ENCODE measurements around the gene LEMD2.

Gene LEMD2

GRCh38 chr6:33772082-33772830 is 16.7 kb downstream of the LEMD2 start:
- no peak for DNase-seq

- peak; percentile 24 for DNase-seq
Observed at GRCh38 chr6:33771146-33772081, 17.5 kb downstream of the LEMD2 start.

DNA sequence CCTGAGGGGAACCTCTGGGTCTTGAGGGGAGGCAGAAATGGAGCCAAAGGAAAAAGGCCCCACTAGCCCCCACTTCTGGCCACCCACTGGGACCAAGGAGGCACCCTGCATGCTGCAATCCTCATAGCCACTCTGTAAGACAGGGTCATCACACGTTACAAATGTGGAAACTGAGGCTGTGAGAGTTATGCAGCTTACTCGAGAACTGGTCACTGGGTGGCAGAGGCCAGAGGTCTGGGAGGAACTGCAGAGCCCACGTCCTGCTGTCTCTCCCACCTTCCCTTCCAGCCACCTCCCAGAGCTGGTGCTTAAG is 18.1 kb downstream of the LEMD2 start:
- no peak for DNase-seq

- no peak for DNase-seq
Observed at GRCh38 chr6:33770124-33770832, 18.7 kb downstream of the LEMD2 start.

DNA sequence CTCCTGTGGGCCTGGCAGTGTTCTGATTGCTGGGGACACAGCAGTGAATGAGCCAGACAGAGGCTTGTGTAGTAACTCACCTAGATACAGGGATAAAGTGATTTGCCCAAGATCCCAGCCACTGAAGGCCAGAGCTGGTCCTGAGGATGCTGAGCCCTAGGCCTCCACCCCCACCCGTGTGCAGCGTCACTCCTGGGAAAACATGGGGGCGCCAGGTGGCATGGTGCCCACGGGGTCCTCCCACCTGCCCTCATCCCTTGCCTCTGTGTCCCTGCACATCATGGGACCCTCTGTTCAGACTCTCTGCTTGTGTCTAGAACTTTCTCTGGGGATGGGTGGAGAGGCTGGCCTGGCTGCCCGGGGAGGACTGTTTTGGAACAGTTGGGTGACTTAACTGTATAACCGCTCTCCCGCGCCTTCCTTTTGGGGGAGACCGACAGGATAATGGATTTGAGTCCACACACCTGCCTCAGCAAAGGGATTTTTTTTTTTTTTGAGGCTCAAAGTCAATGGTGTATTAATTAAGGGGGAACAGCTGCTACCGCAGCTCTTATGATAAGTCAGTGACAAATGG is 19.6 kb downstream of the LEMD2 start:
- DNase-seq, result no peak

DNA sequence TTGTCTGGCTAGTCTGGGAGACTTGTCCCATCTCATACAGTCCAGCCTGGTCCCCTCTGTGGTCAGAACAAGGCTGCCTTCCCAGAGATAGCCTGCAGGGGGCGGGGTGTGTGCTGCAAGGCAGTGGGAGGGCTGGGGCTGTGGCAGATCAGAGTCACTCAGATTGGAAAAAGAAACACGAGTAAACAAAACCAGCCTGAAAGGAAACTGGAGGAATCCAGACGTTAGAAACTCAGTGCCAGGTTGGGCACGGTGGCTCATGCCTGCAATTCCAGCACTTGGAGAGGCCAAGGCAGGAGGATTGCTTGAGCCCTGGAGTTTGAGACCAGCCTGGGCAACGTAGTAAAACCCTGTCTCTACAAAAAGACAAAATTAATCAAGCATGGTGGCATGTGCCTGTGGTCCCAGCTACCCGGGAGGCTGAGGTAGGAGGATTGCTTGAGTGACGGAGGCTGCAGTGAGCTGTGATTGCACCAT is 20.2 kb downstream of the LEMD2 start:
- DNase-seq, result peak; percentile 49

DNA sequence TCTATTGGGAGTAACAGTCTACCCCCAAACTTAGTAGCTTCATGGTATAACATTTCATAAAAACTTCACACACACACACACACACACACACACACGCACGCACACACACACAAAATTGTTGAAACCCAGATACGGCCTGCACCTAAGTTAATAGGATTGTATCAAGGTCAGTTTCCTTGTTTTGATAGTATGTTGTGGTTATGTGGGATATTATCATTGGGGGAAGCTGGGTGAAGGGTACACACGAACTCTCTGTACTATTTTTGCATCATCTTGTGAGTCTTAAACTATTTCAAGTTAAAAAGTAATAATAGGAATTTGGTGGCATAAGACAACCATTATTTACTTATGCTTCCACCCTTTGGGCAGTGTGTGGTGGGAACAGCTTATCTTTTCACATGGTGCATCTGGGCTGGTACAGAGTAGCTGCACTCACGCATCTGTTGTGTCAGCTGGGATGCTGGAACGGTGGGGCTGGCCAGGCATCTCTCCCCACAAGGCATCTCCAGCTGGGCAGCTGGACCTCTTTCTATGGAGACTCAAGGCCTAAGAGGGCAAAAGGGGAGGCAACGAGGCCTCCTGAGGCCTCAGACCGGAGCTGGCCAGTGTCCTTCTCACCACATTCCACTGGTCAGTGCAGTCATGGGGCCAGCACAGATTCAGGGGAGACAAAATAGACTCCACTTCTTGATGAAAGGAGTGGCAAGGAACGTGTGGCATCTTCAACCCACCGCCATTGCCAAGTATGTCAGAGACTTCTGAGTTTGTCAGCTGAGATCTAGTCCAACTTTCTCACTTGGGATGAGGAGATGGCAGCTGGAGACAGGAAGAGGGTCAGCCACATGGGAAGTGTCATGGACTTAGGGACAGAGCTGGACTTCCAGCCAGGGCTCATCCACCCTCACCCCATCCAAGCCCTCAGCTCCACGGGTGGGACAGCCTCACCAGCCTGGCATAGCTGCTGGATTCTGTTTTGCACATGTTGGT is 21.7 kb downstream of the LEMD2 start:
- DNase-seq, result no peak

- DNase-seq, result no peak
Observed at GRCh38 chr6:33765368-33765767, 23.6 kb downstream of the LEMD2 start.

GRCh38 chr6:33764036-33764435 is 24.9 kb downstream of the LEMD2 start:
- no peak for DNase-seq

GRCh38 chr6:33763483-33763882 is 25.4 kb downstream of the LEMD2 start:
- DNase-seq, result no peak

GRCh38 chr6:33762713-33763112 is 26.2 kb downstream of the LEMD2 start:
- DNase-seq, result no peak

DNA sequence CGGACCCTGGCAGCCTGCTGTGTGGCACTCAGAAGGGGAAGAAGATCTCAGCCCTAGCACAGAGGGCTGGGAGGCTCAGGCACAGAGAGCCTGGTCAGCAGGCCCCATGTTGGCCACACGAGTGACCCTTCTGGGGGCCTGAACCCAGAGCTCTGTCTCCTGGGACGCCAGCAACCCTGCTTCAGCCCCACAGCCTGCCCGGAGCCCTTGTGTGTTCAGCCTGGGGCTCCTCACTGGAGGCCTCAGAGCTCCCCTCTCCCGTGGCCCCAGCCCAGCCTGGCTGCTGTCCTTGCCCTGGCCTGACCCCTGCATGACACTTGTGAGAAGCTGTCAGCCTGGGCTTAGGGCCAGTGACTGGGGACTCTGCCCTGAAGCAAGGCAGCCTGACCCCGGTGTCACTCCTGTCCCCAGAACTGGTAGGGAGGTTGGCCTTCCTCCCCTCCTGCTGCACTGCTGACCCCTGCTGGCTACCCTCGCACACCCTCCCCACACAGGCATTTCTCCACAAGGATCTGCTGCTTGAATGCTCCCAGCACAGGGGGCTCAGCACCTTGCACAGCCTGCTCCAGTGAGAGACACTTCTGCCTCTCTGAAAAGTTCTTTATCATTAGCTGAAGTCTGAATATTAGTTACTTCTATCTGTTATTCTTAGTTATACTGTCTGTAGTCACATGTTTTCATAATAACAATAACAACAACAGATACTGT is 26.9 kb downstream of the LEMD2 start:
- peak; percentile 55 for DNase-seq

DNA sequence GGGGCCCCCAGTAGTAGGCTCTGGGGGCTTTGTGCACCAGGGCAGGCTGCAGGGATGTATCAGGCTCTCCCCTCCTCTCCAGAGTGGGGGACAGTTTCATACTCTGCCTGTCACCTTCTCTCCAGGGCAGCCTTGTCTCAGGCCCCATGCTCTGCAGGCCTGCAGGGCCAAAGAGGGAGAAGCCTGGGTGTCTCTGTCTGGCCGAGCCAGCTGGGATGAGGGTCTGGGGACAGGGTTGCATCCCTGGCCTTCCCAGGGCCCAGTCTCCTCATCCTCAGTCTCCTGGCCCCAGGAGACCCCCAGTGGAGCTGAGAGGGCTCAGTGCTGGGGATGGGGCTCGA is 27.4 kb downstream of the LEMD2 start:
- DNase-seq, result no peak

GRCh38 chr6:33759887-33760629 is 28.9 kb downstream of the LEMD2 start:
- peak; percentile 54 for DNase-seq

- no peak for DNase-seq
Observed at GRCh38 chr6:33758815-33759216, 30.1 kb downstream of the LEMD2 start.

DNA sequence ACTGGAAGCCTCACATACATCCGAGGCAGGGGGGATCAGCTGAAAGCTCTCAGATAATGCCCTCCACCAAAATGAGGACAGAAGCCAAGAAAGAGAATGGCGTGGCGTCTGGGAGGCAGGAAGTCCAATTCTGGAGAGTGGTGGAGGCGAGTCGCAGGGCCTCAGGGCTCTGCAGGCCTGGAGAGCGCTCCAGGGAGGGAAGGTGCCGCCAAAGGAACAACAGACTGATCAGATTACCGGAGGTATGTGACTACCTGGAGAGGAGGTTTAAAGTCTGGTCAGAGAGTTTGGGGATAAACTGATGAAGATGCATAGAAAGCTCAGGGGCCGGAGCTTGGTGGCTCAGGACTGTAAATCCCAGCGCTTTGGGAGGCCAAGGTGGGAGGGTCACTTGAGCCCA is 31.0 kb downstream of the LEMD2 start:
- DNase-seq, result no peak

- DNase-seq, result no peak
Observed at GRCh38 chr6:33757113-33757512, 31.8 kb downstream of the LEMD2 start.

DNA sequence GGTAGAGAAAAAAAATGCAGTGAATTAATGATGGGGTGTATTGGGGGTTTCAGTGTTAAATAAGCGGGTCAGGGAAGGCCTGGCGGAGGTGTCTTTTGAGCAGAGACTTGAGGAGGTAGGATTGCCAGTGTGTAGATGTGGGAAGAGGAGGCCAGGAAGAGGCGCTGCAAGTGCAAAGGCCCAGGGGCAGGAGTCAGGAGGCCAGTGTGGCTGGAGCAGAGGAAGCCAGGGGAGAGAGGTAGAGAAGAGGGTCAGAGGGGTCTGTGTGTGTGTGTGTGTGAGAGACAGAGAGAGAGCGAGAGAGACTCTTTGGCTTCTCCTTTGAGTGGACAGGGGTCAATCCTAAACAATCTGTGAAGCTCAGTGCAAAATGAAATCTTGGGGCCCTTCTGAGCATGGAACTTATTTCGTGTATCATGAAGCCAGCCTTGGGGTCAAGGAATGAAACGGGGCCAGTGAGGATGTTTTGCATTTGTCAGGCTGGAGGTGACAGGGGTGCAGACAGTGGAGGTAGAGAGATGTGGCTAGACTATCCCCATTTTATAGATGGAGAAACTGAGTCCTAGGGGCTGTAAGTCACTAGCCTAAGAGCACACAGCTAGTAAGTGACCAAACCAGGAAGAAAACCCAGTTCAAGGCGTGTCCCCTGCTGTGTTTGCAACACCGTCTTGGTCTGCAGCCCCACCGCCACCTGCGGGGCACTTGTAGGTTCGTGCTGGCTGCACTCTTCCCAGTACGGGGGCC is 32.5 kb downstream of the LEMD2 start:
- no peak for DNase-seq

DNA sequence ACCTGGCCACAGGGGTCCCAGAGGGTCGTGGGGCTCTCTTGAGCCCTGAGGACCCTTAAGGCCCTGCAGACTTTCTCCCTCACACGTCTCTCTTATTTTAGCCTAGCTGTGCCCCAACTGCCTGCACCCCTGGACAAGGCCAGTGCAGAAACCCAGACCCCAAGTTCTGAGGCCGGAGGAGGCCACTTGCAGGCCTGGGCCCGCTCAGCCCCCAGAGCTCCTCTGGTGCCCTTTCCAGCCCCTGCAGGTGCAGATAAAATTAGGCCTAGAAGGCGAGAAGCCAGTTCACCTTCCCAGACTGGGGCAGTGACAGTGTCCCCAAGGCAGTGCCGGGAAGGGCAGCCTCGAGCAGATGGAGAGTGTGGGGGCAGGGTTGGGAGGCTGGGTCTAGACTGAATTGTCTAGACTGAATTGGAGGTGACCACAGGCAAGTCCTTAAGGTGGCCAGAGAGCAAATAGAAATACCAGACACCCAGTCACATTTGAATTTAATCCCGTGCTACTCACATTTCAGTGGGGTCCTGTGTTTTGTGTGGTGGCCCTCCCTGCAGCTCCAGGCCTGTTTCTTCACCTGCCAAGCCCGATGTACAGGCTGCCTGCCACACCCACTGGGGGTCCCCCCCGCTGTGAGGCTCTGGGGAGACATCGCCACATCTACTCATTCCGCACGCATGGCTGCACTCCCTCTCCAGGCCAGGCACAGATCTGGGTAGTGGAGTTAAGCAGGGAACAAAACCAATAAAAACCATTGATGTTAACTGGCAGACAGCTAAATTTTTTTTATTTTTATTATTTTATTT is 33.7 kb downstream of the LEMD2 start:
- DNase-seq, result peak; percentile 71

All from NCI-H187 treated with DMSO at 0.1 percent for 48 hours (cell line).